22Rv1 (cell line): ENCODE measurements around the gene PCSK5.

Experiments used
- H3K27ac ChIP-seq: fragments of 450-650 bp; 2 replicates; pipeline ENCODE4 v1.5.1; 2017
- CTCF ChIP-seq: fragments of 450-650 bp; IDR thresholded peaks from 2 replicates; pipeline ENCODE4 v1.5.1; 2017; ENCODE audit warnings: mild to moderate bottlenecking
- ZFX ChIP-seq: fragments of 450-650 bp; IDR thresholded peaks from 2 replicates; pipeline ENCODE4 v1.6.1; 2017; ENCODE audit warnings: antibody characterized with exemption, borderline replicate concordance

The PCSK5 gene

GRCh38 chr9:76349865-76350264 is 459.4 kb downstream of the PCSK5 start:
- H3K27ac ChIP-seq: no peak overlapping the region
- TF ChIP-seq ZFX (no peak), CTCF (no peak)

GRCh38 chr9:76351006-76351405 is 460.5 kb downstream of the PCSK5 start:
- no peak overlapping the region for H3K27ac ChIP-seq
- TF ChIP-seq ZFX (no peak), CTCF (no peak)

GRCh38 chr9:76352026-76352620 is 461.6 kb downstream of the PCSK5 start:
- H3K27ac ChIP-seq: no peak overlapping the region
- no peak for TF ChIP-seq CTCF
- TF ChIP-seq ZFX: no peak

- no peak overlapping the region for H3K27ac ChIP-seq
- TF ChIP-seq ZFX (no peak), CTCF (no peak)
These were observed 462.8 kb downstream of the PCSK5 start for GRCh38 chr9:76353280-76353679.

GRCh38 chr9:76354221-76354620 is 463.7 kb downstream of the PCSK5 start:
- no peak overlapping the region for H3K27ac ChIP-seq
- no peak for TF ChIP-seq ZFX
- TF ChIP-seq CTCF: no peak

- no peak for TF ChIP-seq CTCF
- no peak for TF ChIP-seq ZFX
- H3K27ac ChIP-seq: no peak overlapping the region
These were observed 465.4 kb downstream of the PCSK5 start for GRCh38 chr9:76355886-76356285.

GRCh38 chr9:76357555-76357954 is 467.1 kb downstream of the PCSK5 start:
- no peak overlapping the region for H3K27ac ChIP-seq

More at GRCh38 chr9:76357555-76357954, 467.1 kb downstream of the PCSK5 start:
- TF ChIP-seq CTCF (no peak), ZFX (no peak)
